ENCODE results near the gene TIMMDC1. TPM values are rescaled to one million over a fixed set of nuclear protein-coding genes. Genes with fewer than 3 reads are reported as not detected.
A peak's percentile ranks its signal among the peaks of the same experiment; 100 is the strongest.

TIMMDC1 gene
- total and polyA plus RNA-seq, 9 of the 15 experiments (the other 6 are each of a cell fraction or from before 2014, with no cell fraction given) = 62.1 to 226 (median 86.6) TPM

DNA sequence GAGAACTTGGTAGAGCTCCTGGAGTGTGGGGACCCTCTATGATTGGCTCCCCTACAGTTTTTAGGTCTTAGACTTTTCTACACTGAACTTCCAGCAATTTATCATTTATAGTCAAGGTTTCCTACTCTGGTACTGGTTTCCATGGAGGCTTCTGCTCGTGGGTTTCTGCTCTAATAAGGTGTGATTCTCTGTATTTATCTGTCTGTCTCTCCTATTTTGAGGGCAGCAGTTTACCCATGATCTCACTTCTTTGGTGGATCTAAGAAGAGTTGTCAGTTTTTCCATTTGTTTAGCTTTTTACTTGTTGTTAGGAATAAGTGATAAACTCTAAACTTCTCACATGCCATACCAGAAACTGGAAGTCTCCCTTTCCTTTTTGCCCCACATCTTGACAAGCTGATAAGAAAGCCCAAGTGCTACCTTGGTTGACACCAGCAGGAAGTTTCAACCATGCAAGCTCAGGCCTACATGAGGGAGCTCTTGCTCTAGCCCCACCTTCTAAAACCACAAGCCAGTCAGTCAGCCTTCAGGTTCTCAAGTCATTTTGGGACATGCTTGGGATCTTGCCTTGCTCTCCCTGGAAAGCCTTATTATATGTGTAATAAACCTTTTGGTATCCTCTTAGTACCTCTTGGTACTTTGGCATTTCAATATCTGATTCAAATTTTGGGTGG is 10.0 kb downstream of the TIMMDC1 start (continued):
- TF ChIP-seq MYC (IDR thresholded peaks at IDR 0.05; ENCODE audit: low read depth, low read length) (peak; percentile 43; the same call in 1 of the 2 replicates), MYC (CRISPR knock-in tag; IDR thresholded peaks at IDR 0.05; ENCODE audit: borderline replicate concordance, low read depth) (no peak), TGIF2 (CRISPR knock-in tag; IDR thresholded peaks at IDR 0.05) (no peak), DPF2 (IDR thresholded peaks at IDR 0.05) (peak; percentile 50), SP1 (CRISPR knock-in tag; IDR thresholded peaks at IDR 0.05) (no peak), ZNF143 (CRISPR knock-in tag; IDR thresholded peaks at IDR 0.05) (no peak), CHD1 (IDR thresholded peaks at IDR 0.05; ENCODE audit: low read length) (no peak), RFX1 (IDR thresholded peaks at IDR 0.05) (no peak), TEAD4 (IDR thresholded peaks at IDR 0.05; ENCODE audit: low read length) (peak; percentile 14; the same call in 1 of the 2 replicates), TEAD4 (CRISPR knock-in tag; IDR thresholded peaks at IDR 0.05; ENCODE audit: borderline replicate concordance) (no peak), YBX1 (IDR thresholded peaks at IDR 0.05) (no peak), SLC30A9 (CRISPR knock-in tag; IDR thresholded peaks at IDR 0.05) (no peak), ZSCAN29 (IDR thresholded peaks at IDR 0.05) (no peak), HIVEP1 (CRISPR knock-in tag; IDR thresholded peaks at IDR 0.05) (no peak), BHLHE40 (IDR thresholded peaks at IDR 0.05; ENCODE audit: low read length) (no peak), HEY1 (CRISPR knock-in tag; IDR thresholded peaks at IDR 0.05; ENCODE audit: borderline replicate concordance) (no peak), TAF1 (IDR thresholded peaks at IDR 0.05; ENCODE audit: control insufficient read depth, extremely low read depth, insufficient read depth, low read length, severe bottlenecking) (no peak), NCOR1 (IDR thresholded peaks at IDR 0.05) (peak; percentile 26; the same call in 1 of the 2 replicates), ZNF263 (CRISPR knock-in tag; IDR thresholded peaks at IDR 0.05; ENCODE audit: borderline replicate concordance) (no peak), ZNF584 (CRISPR knock-in tag; IDR thresholded peaks at IDR 0.05; ENCODE audit: low read depth) (no peak)
- TF ChIP-seq, protein P1, sequence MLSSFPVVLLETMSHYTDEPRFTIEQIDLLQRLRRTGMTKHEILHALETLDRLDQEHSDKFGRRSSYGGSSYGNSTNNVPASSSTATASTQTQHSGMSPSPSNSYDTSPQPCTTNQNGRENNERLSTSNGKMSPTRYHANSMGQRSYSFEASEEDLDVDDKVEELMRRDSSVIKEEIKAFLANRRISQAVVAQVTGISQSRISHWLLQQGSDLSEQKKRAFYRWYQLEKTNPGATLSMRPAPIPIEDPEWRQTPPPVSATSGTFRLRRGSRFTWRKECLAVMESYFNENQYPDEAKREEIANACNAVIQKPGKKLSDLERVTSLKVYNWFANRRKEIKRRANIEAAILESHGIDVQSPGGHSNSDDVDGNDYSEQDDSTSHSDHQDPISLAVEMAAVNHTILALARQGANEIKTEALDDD (IDR thresholded peaks at IDR 0.05) = peak; percentile 44; the same call in 1 of the 2 replicates
- TF ChIP-seq, protein P2, sequence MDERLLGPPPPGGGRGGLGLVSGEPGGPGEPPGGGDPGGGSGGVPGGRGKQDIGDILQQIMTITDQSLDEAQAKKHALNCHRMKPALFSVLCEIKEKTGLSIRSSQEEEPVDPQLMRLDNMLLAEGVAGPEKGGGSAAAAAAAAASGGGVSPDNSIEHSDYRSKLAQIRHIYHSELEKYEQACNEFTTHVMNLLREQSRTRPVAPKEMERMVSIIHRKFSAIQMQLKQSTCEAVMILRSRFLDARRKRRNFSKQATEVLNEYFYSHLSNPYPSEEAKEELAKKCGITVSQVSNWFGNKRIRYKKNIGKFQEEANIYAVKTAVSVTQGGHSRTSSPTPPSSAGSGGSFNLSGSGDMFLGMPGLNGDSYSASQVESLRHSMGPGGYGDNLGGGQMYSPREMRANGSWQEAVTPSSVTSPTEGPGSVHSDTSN (CRISPR knock-in tag; IDR thresholded peaks at IDR 0.05; ENCODE audit: low read depth) = no peak
- TF ChIP-seq, protein P2 (tag; conservative IDR thresholded peaks at IDR 0.05; ENCODE audit: low read depth) = 0 out of 2 replicates have a peak, but pooled peaks have one; percentile 19
- TF ChIP-seq, protein P3, sequence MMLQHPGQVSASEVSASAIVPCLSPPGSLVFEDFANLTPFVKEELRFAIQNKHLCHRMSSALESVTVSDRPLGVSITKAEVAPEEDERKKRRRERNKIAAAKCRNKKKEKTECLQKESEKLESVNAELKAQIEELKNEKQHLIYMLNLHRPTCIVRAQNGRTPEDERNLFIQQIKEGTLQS (IDR thresholded peaks at IDR 0.05) = no peak
- TF ChIP-seq, protein P3 (CRISPR knock-in tag; conservative IDR thresholded peaks at IDR 0.05) = no peak
- TF ChIP-seq, protein P4, sequence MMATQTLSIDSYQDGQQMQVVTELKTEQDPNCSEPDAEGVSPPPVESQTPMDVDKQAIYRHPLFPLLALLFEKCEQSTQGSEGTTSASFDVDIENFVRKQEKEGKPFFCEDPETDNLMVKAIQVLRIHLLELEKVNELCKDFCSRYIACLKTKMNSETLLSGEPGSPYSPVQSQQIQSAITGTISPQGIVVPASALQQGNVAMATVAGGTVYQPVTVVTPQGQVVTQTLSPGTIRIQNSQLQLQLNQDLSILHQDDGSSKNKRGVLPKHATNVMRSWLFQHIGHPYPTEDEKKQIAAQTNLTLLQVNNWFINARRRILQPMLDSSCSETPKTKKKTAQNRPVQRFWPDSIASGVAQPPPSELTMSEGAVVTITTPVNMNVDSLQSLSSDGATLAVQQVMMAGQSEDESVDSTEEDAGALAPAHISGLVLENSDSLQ (IDR thresholded peaks at IDR 0.05) = peak; percentile 91
